OCI-LY1 (cell line): ENCODE data around the gene SRMS.

Source experiments
- CTCF ChIP-seq: fragments of 200-600 bp; sonication (generic), shearing (Covaris generic); IDR thresholded peaks from 2 replicates; pipeline ENCODE4 v1.5.1; 2017; ENCODE audit warnings: mild to moderate bottlenecking, antibody characterized with exemption, low read length, moderate library complexity, mixed read lengths
- EZH2 ChIP-seq: fragments of 200-600 bp; sonication (generic), shearing (Covaris generic); IDR thresholded peaks from 2 replicates; pipeline ENCODE4 v1.8.0; 2017; ENCODE audit warnings: borderline replicate concordance, mixed run types, mild to moderate bottlenecking, antibody characterized with exemption, low read length, moderate library complexity, mixed read lengths

- no peak for TF ChIP-seq CTCF
- TF ChIP-seq EZH2, result no peak
These were observed 27.0 kb downstream of the SRMS start, which contains the start of gene PPDPF for GRCh38 chr20:63520504-63520933.
